Mucosa of rectum (tissue), 2 donors: ENCODE results near the gene TMEM145.

ENCODE experiments used
- H3K27ac ChIP-seq, 2 donors: one replicate each; pipeline ENCODE4 v1.7.0; 2013; ENCODE audit warnings: inconsistent platforms in 2 of 2, low read depth in 2 of 2, low read length in 2 of 2
- H3K27me3 ChIP-seq, 2 donors: one replicate each; pipeline ENCODE4 v1.7.0; 2013; ENCODE audit warnings: low read length in 2 of 2; ENCODE audit not compliant: control insufficient read depth in 2 of 2, insufficient read depth in 2 of 2
- H3K36me3 ChIP-seq, 2 donors: one replicate each; pipeline ENCODE4 v1.7.0; 2013; ENCODE audit warnings: low read length in 2 of 2; ENCODE audit not compliant: control insufficient read depth in 2 of 2, insufficient read depth in 2 of 2
- H3K4me1 ChIP-seq, 2 donors: one replicate each; pipeline ENCODE4 v1.7.0; 2013; ENCODE audit warnings: low read length in 2 of 2, mild to moderate bottlenecking in 1 of 2; ENCODE audit not compliant: control insufficient read depth in 2 of 2, insufficient read depth in 2 of 2
- H3K4me3 ChIP-seq, 2 donors: one replicate each; pipeline ENCODE4 v1.7.0; 2013; ENCODE audit warnings: low read length in 2 of 2
- H3K9ac ChIP-seq, 2 donors: one replicate each; pipeline ENCODE4 v1.7.0; 2013; ENCODE audit warnings: low read length in 2 of 2, low read depth in 1 of 2, mild to moderate bottlenecking in 1 of 2
- H3K9me3 ChIP-seq, 2 donors: one replicate each; pipeline ENCODE4 v1.7.0; 2013; ENCODE audit warnings: low read length in 2 of 2; ENCODE audit not compliant: control insufficient read depth in 2 of 2
- donor health status: healthy.
- donor health status: Normal muscosa, but diverticular disease.

Gene TMEM145

GRCh38 chr19:42277821-42278451 lies 35.2 kb upstream of the TMEM145 start:
- Histone ChIP-seq H3K27me3 (no peaks in the 10 kb centered on the region), H3K36me3 (peaks cover 16 to 20% of the 10 kb centered on the region in 2 donors), H3K4me1 (peaks cover 41 to 46% of the 10 kb centered on the region in 2 donors), H3K9me3 (no peaks in the 10 kb centered on the region), H3K9ac (peak overlapping the region in 1 of 2 donors; percentile 66), H3K27ac (peak overlapping the region; percentile 35 to 97), H3K4me3 (no peak overlapping the region)

GRCh38 chr19:42278452-42279154 lies 34.5 kb upstream of the TMEM145 start:
- H3K9me3 ChIP-seq = no peaks in the 10 kb centered on the region
- H3K9ac ChIP-seq = peak overlapping the region in 1 of 2 donors; percentile 66
- no peaks in the 10 kb centered on the region for H3K27me3 ChIP-seq
- H3K36me3 ChIP-seq = peaks cover 10 to 15% of the 10 kb centered on the region in 2 donors
- peaks cover 46 to 52% of the 10 kb centered on the region in 2 donors for H3K4me1 ChIP-seq
- peak overlapping the region; percentile 35 to 97 for H3K27ac ChIP-seq
- H3K4me3 ChIP-seq = no peak overlapping the region

- Histone ChIP-seq H3K27me3 (no peaks in the 10 kb centered on the region), H3K9ac (peak overlapping the region; percentile 10 to 66), H3K27ac (peak overlapping the region; percentile 16 to 97), H3K36me3 (peaks cover 4 to 7% of the 10 kb centered on the region in 2 donors), H3K9me3 (no peaks in the 10 kb centered on the region), H3K4me3 (peak overlapping the region; percentile 73 to 79), H3K4me1 (peaks cover 46 to 52% of the 10 kb centered on the region in 2 donors)
These were observed 33.8 kb upstream of the TMEM145 start for GRCh38 chr19:42279155-42279901.

GRCh38 chr19:42279902-42280814 lies 33.0 kb upstream of the TMEM145 start:
- Histone ChIP-seq H3K9ac (peak overlapping the region; percentile 66 to 68), H3K27ac (peak overlapping the region; percentile 75 to 97), H3K9me3 (no peaks in the 10 kb centered on the region), H3K27me3 (no peaks in the 10 kb centered on the region), H3K36me3 (peaks cover 0 to 2% of the 10 kb centered on the region in 2 donors), H3K4me3 (peak overlapping the region; percentile 73 to 79), H3K4me1 (peaks cover 52 to 53% of the 10 kb centered on the region in 2 donors)

GRCh38 chr19:42280815-42281145 lies 32.3 kb upstream of the TMEM145 start:
- peaks cover 57% of the 10 kb centered on the region in 2 donors for H3K4me1 ChIP-seq
- no peaks in the 10 kb centered on the region for H3K27me3 ChIP-seq
- H3K9me3 ChIP-seq = no peaks in the 10 kb centered on the region
- peak overlapping the region; percentile 73 to 79 for H3K4me3 ChIP-seq
- no peaks in the 10 kb centered on the region for H3K36me3 ChIP-seq
- H3K9ac ChIP-seq = peak overlapping the region; percentile 24 to 66
- H3K27ac ChIP-seq = peak overlapping the region; percentile 75 to 97

- peaks cover 60 to 61% of the 10 kb centered on the region in 2 donors for H3K4me1 ChIP-seq
- H3K4me3 ChIP-seq = peak overlapping the region; percentile 14 to 41
- H3K36me3 ChIP-seq = no peaks in the 10 kb centered on the region
- H3K27ac ChIP-seq = peak overlapping the region; percentile 73 to 97
- H3K9ac ChIP-seq = peak overlapping the region; percentile 32 to 59
- H3K9me3 ChIP-seq = no peaks in the 10 kb centered on the region
- no peaks in the 10 kb centered on the region for H3K27me3 ChIP-seq
These were observed 31.8 kb upstream of the TMEM145 start for GRCh38 chr19:42281146-42281826.

GRCh38 chr19:42281827-42282762 lies 31.0 kb upstream of the TMEM145 start:
- no peak overlapping the region for H3K9ac ChIP-seq

GRCh38 chr19:42282819-42283187 lies 30.3 kb upstream of the TMEM145 start:
- H3K4me1 ChIP-seq = peaks cover 55 to 58% of the 10 kb centered on the region in 2 donors
- H3K9ac ChIP-seq = peak overlapping the region; percentile 58 to 81
- no peaks in the 10 kb centered on the region for H3K9me3 ChIP-seq
- peak overlapping the region; percentile 81 to 97 for H3K27ac ChIP-seq
- H3K27me3 ChIP-seq = no peaks in the 10 kb centered on the region
- H3K4me3 ChIP-seq = peak overlapping the region; percentile 61 to 78
- H3K36me3 ChIP-seq = peaks cover 6 to 8% of the 10 kb centered on the region in 2 donors

More at GRCh38 chr19:42281827-42282762, 31.0 kb upstream of the TMEM145 start:
- Histone ChIP-seq H3K27ac (peak overlapping the region; percentile 73 to 97), H3K27me3 (no peaks in the 10 kb centered on the region), H3K9me3 (no peaks in the 10 kb centered on the region), H3K36me3 (peaks cover 0 to under 1% of the 10 kb centered on the region in 2 donors), H3K4me1 (peaks cover 58 to 61% of the 10 kb centered on the region in 2 donors), H3K4me3 (peak overlapping the region in 1 of 2 donors; percentile 14)
